Hematopoietic multipotent progenitor cell treated with erythropoietin and hydrocortisone succinate and interleukin-3 and kit ligand, for 17 days (in vitro differentiated cells): ENCODE results near the gene TUBGCP3.
"Not testable (repeated sequence)": the region's sequence is repeated elsewhere in the genome, so short reads cannot be mapped to it uniquely, and the experiment has no call there.

Experiments used
- DNase-seq: peaks from one replicate; pipeline ENCODE4 v3.0.0-alpha.2; 2015; ENCODE audit warnings: low spot score

TUBGCP3 gene, protein sequence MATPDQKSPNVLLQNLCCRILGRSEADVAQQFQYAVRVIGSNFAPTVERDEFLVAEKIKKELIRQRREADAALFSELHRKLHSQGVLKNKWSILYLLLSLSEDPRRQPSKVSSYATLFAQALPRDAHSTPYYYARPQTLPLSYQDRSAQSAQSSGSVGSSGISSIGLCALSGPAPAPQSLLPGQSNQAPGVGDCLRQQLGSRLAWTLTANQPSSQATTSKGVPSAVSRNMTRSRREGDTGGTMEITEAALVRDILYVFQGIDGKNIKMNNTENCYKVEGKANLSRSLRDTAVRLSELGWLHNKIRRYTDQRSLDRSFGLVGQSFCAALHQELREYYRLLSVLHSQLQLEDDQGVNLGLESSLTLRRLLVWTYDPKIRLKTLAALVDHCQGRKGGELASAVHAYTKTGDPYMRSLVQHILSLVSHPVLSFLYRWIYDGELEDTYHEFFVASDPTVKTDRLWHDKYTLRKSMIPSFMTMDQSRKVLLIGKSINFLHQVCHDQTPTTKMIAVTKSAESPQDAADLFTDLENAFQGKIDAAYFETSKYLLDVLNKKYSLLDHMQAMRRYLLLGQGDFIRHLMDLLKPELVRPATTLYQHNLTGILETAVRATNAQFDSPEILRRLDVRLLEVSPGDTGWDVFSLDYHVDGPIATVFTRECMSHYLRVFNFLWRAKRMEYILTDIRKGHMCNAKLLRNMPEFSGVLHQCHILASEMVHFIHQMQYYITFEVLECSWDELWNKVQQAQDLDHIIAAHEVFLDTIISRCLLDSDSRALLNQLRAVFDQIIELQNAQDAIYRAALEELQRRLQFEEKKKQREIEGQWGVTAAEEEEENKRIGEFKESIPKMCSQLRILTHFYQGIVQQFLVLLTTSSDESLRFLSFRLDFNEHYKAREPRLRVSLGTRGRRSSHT

GRCh38 chr13:112587764-112588489 is at the start of gene TUBGCP3:
TSS of gene TUBGCP3 (minus strand) at chr13:112588153. CDS start at chr13:112587980, 173 bp downstream.
- peak; percentile 58 for DNase-seq

DNA sequence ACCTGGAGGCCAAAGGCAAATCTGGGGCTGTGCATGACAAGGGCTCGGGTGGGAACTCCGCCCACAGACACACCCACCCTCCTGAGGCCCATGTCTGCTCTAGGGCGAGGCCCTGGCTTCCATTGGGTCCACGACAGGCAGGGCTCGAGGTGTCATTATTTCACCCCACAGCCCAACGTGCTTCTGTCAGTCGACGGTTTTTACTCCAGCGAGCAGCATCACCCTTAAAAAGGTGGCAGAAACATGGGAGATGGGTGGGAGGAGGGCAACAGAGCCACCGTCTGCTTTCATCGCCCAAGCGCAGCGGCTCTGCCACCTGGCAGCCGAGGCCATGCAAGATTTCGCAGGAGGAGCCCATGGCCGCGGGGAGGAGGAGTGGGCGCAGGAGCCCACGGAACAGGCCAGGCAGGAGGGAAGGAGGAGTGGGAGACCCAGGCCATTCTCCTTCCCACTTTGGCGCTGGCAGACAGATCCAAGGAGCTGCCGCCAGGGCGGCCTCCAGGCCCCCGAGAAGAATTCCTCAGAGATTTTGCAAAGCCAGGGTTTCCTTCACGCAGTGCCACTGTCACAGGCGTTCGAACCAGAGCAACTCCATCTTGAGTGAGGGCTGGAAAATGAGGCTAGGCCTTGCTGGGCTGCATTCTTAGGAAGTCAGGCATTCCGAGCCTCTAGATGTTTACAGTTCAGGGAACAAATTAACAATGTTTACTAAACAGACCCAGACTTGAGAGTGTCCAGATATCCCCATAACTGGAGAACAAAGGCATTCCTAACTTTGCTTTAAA is 49.3 kb upstream of the TUBGCP3 start:
- DNase-seq, result no peak

- DNase-seq, result no peak
Measured at GRCh38 chr13:112636401-112636975, 48.5 kb upstream of the TUBGCP3 start.

- no peak for DNase-seq
Measured at GRCh38 chr13:112635323-112635722, 47.4 kb upstream of the TUBGCP3 start.

DNA sequence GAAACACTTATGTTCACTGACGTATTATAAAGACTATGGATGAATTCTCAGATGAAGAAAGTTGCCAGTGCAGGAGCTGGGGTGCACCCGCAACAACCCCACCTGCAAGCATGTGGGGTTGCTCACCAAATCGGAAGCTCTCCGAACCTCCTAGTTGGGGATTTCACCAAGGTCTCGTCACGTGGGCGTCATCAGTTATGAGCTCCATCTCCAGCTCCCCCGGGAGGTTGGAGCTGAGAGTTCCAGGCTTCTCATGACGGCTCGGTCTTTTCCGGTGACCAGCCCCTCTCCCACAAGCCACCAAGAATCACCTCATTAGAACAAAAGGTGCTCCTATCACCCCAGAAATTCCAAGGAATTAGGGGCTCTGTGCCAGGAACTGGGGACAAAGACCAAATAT is 46.1 kb upstream of the TUBGCP3 start:
- no peak for DNase-seq

DNA sequence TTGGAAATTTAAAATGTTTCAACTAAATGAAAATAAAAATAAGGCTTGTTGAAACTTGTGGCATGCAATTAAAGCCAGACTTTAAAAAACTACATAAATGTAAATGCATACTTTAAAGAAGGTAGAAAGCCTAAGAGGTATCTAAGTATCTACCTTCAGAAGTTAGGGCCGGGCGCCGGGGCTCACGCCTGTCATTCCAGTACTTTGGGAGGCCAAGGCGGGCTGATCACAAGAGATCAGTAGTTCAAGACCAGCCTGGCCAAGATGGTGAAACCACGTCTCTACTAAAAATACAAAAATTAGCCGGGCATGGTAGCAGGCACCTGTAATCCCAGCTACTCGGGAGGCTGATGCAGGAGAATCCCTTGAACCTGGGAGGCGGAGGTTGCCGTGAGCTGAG is 42.3 kb upstream of the TUBGCP3 start:
- DNase-seq, result not testable (repeated sequence)

DNA sequence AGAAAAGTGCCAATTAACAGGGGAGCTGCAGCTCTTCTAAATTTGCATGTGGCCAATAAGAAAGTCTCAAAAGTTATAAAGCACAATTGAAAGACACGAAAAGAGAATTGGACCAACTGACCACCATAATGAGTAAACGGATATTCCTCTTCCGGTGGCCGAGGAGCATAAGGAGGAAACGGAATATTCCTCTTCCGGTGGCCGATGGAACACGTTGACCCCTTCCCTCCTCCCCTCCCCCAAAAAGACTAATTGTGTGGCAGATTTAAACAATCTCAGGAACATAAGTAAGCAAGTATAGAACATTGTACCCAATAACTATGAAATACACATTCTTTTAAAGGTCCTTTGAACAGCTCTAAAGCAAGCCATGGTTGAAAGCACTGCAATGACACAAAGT is 41.2 kb upstream of the TUBGCP3 start:
- DNase-seq, result no peak

GRCh38 chr13:112627613-112628012 is 39.7 kb upstream of the TUBGCP3 start:
- not testable (repeated sequence) for DNase-seq

- no peak for DNase-seq
Measured at GRCh38 chr13:112627161-112627560, 39.2 kb upstream of the TUBGCP3 start.

DNA sequence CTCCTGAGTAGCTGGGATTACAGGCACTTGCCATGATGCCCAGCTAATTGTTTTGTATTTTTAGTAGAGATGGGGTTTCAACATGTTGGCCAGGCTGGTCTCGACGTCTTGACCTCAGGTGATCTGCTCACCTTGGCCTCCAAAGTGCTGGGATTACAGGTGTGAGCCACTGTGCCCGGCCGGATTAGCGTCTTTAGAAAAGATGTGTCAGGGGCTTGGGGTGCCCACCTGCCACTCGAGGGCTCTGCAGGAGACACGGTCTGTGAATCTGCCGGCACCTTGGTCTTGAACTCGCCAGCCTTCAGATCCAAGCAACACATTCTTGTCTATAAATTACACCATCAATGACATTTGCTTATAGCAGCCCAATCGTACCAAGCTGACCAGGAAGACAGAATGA is 38.8 kb upstream of the TUBGCP3 start:
- DNase-seq, result no peak

GRCh38 chr13:112626124-112626523 is 38.2 kb upstream of the TUBGCP3 start:
- DNase-seq, result no peak

DNA sequence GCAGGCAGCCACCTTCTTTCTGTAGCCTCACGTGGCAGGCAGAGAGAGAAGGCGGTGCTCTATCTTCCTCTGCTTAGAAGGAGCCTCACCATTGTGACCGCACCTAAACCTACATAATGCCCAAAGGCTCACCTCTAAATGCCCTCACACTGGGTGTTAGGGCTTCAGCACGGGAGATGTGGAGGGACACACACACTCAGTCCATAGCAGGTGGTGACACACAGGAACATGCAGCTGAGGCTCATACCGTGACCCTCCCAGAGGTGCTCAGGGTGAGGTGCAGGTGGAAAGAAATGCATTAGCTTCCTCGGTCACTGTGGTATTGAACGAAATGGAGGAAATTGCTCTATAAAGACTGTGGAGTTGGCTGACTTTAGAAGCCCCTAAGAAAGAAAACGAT is 37.7 kb upstream of the TUBGCP3 start:
- no peak for DNase-seq

- no peak for DNase-seq
Measured at GRCh38 chr13:112624602-112625430, 36.9 kb upstream of the TUBGCP3 start.

DNA sequence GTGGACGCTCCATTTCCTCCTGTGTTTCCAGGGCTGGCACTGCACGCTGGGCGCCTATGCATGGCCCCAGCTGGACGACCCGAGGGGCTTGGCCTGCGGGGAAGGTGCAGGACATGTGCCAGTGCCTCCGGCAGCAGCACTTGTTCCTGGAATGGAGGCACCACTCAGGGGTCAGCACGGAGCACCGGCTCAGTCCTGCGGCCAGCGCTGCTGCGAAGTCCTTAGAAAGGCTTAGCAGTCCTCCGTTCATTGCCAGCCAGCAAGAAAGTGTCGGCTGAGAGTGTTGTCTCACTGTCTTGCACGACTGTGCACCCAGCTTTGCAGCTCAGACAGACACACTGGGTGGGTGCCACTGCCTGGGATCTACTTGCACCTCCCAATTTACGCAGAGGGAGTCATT is 36.1 kb upstream of the TUBGCP3 start:
- no peak for DNase-seq

DNA sequence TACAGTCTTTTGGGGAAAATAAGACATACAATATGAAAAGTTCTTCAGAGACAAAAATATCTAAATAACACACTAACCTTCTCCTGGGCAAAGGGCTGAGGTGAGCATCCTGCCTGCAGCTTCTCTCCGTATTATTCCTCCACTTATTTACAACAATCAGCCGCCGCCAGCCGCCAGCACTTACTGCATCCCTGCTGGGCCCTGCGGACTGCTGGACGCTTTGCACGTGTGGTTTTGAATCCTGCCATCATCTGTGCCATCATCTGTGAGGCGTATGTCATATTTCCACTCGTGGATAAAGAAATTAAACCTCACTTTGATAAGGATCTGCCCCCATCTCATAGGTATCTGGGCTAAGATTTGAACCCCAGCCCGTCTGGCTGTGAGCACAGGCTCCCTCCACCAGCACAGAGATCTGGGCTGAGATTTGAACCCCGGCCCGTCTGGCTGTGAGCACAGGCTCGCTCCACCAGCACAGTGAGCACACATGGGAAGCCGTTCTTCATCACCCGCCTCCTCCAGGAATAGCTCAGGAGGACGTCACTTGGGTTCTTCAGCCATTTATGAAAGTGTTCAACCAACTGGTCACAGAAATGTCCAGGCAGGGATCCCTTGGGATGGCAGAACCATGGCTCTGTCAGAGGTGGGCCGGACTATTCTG is 35.2 kb upstream of the TUBGCP3 start:
- DNase-seq, result no peak

DNA sequence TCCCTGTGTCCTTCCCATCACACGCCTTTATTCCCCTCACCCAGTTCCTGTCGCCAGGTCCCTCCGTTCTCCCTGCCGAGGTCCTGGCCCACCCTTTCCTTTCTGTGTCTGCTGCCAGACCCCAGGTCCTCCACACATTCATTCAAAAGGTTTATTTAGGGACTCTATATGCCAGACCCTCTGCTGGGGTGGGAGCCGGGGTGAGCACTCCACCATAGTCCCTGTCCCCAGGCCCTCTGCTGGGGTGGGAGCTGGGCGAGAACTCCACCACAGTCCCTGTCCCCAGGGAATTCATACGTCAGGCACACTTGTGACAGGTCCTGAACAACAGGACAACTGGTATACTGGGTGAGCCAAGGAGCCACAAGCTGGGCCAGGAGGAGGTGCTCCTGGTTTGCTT is 34.4 kb upstream of the TUBGCP3 start:
- DNase-seq, result no peak

GRCh38 chr13:112619730-112620631 is 32.0 kb upstream of the TUBGCP3 start:
- no peak for DNase-seq

- DNase-seq, result no peak
Measured at GRCh38 chr13:112618501-112618900, 30.5 kb upstream of the TUBGCP3 start.
